WTC11 (cell line): ENCODE data around the gene HACD3.

Source experiments
- ATF6 ChIP-seq: sonication (generic); formaldehyde crosslinking; IDR thresholded peaks from 2 replicates; pipeline ENCODE4 v1.8.1; 2023; ENCODE audit warnings: mild to moderate bottlenecking, missing genetic modification reagents
- CREB1 ChIP-seq: sonication (generic); formaldehyde crosslinking; IDR thresholded peaks from 2 replicates; pipeline ENCODE4 v1.8.0; 2023; ENCODE audit warnings: mild to moderate bottlenecking, missing genetic modification reagents
- CTCF ChIP-seq: fragments of 200-600 bp; IDR thresholded peaks from 2 replicates; pipeline ENCODE4 v1.8.0; 2022; ENCODE audit warnings: antibody characterized with exemption
- ESRRA ChIP-seq: sonication (generic); formaldehyde crosslinking; IDR thresholded peaks from 2 replicates; pipeline ENCODE4 v1.8.1; 2022; ENCODE audit warnings: mild to moderate bottlenecking, missing genetic modification reagents, borderline replicate concordance
- GRHL2 ChIP-seq: fragments of 250-450 bp; sonication (Bioruptor Pico); IDR thresholded peaks from 2 replicates; pipeline ENCODE4 v1.8.0; 2022; ENCODE audit warnings: mild to moderate bottlenecking, moderate library complexity; ENCODE audit not compliant: insufficient replicate concordance, severe bottlenecking
- KAT7 ChIP-seq: sonication (generic); formaldehyde crosslinking; IDR thresholded peaks from 2 replicates; pipeline ENCODE4 v1.8.1; 2023; ENCODE audit warnings: missing genetic modification reagents, mild to moderate bottlenecking, borderline replicate concordance
- MXD4 ChIP-seq: fragments of 250-450 bp; sonication (Bioruptor Pico); IDR thresholded peaks from 2 replicates; pipeline ENCODE4 v1.8.0; 2021; ENCODE audit warnings: mild to moderate bottlenecking, moderate library complexity, borderline replicate concordance
- NFATC4 ChIP-seq: fragments of 250-450 bp; sonication (Bioruptor Pico); IDR thresholded peaks from 2 replicates; pipeline ENCODE4 v1.9.0; 2021; ENCODE audit warnings: mild to moderate bottlenecking
- NR3C1 ChIP-seq: sonication (generic); formaldehyde crosslinking; conservative IDR thresholded peaks from 2 replicates; pipeline ENCODE4 v1.8.1; 2023; ENCODE audit warnings: low read depth, mild to moderate bottlenecking, missing genetic modification reagents
- ZNF263 ChIP-seq: sonication (generic); formaldehyde crosslinking; IDR thresholded peaks from 2 replicates; pipeline ENCODE4 v1.8.1; 2022; ENCODE audit warnings: low read depth, mild to moderate bottlenecking, moderate library complexity, missing genetic modification reagents
- TF ChIP-seq, protein P1 (sequence below): sonication (generic); formaldehyde crosslinking; conservative IDR thresholded peaks from 2 replicates; pipeline ENCODE4 v1.8.1; 2022; ENCODE audit warnings: mild to moderate bottlenecking, missing genetic modification reagents
- TF ChIP-seq, protein P2 (sequence below): sonication (generic); formaldehyde crosslinking; IDR thresholded peaks from 2 replicates; pipeline ENCODE4 v1.8.0; 2023; ENCODE audit warnings: missing genetic modification reagents

GRCh38 chr15:65621638-65622037, 91.4 kb downstream of the HACD3 start, which contains the start of gene SLC24A1:
- no peak for TF ChIP-seq CTCF
- TF ChIP-seq ESRRA: no peak
- TF ChIP-seq, protein P1, sequence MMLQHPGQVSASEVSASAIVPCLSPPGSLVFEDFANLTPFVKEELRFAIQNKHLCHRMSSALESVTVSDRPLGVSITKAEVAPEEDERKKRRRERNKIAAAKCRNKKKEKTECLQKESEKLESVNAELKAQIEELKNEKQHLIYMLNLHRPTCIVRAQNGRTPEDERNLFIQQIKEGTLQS (CRISPR knock-in tag): no peak
- TF ChIP-seq, protein P2, sequence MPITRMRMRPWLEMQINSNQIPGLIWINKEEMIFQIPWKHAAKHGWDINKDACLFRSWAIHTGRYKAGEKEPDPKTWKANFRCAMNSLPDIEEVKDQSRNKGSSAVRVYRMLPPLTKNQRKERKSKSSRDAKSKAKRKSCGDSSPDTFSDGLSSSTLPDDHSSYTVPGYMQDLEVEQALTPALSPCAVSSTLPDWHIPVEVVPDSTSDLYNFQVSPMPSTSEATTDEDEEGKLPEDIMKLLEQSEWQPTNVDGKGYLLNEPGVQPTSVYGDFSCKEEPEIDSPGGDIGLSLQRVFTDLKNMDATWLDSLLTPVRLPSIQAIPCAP (CRISPR knock-in tag): no peak
- TF ChIP-seq MXD4 (CRISPR knock-in tag): no peak
- no peak for TF ChIP-seq ZNF263
- no peak for TF ChIP-seq ATF6 (CRISPR knock-in tag)
- no peak for TF ChIP-seq CREB1 (CRISPR knock-in tag)
- TF ChIP-seq NR3C1 (CRISPR knock-in tag): no peak
- TF ChIP-seq NFATC4 (CRISPR knock-in tag): no peak
- no peak for TF ChIP-seq KAT7 (CRISPR knock-in tag)
- no peak for TF ChIP-seq GRHL2 (CRISPR knock-in tag)
